OCI-LY3 (cell line): Measurements from ENCODE around the gene MPG.

ENCODE experiments used
- H2AFZ ChIP-seq: fragments of 200-600, 300-600 bp; shearing (Covaris generic); 2 replicates; pipeline ENCODE4 v1.6.0; 2014; ENCODE audit warnings: antibody characterized with exemption, low read depth, low read length
- H3K27ac ChIP-seq: fragments of 200-600, 300-600 bp; sonication (generic); 2 replicates; pipeline ENCODE4 v1.5.1; 2014; ENCODE audit warnings: mild to moderate bottlenecking, low read length, moderate library complexity, mixed read lengths
- H3K27me3 ChIP-seq: fragments of 200-600, 300-600 bp; sonication (generic); 2 replicates; pipeline ENCODE4 v1.6.1; 2014; ENCODE audit warnings: low read depth, low read length, mixed read lengths
- H3K36me3 ChIP-seq: fragments of 200-600, 300-600 bp; sonication (generic); replicated peaks from 2 replicates; pipeline ENCODE3; 2014; ENCODE audit warnings: low read depth, low read length, mixed read lengths
- H3K4me1 ChIP-seq: fragments of 300-600, 200-600 bp; sonication (generic); 2 replicates; pipeline ENCODE4 v1.6.1; 2014; ENCODE audit warnings: low read length, mixed read lengths
- H3K4me2 ChIP-seq: fragments of 200-600, 300-600 bp; sonication (generic); 2 replicates; pipeline ENCODE4 v1.6.1; 2014; ENCODE audit warnings: low read length, mixed read lengths
- H3K4me3 ChIP-seq: fragments of 300-600, 200-600 bp; sonication (generic); 2 replicates; pipeline ENCODE4 v1.5.1; 2014; ENCODE audit warnings: antibody characterized with exemption, mild to moderate bottlenecking, low read length, moderate library complexity
- H3K79me2 ChIP-seq: fragments of 300-600, 200-600 bp; shearing (Covaris generic); 2 replicates; pipeline ENCODE4 v1.6.1; 2014; ENCODE audit warnings: mild to moderate bottlenecking, low read length, mixed read lengths
- H3K9ac ChIP-seq: fragments of 300-600, 200-600 bp; shearing (Covaris generic); 2 replicates; pipeline ENCODE4 v1.6.0; 2014; ENCODE audit warnings: mild to moderate bottlenecking, low read length, moderate library complexity
- H3K9me3 ChIP-seq: fragments of 200-600, 300-600 bp; shearing (Covaris generic); 2 replicates; pipeline ENCODE4 v1.6.1; 2014; ENCODE audit warnings: low read length, mixed read lengths; ENCODE audit not compliant: insufficient read depth
- H4K20me1 ChIP-seq: fragments of 200-600, 300-600 bp; sonication (generic); 2 replicates; pipeline ENCODE4 v1.6.1; 2016; ENCODE audit warnings: low read length, mixed read lengths; ENCODE audit not compliant: insufficient read depth
- EZH2phosphoT487 ChIP-seq: fragments of 200-600 bp; shearing (Covaris generic); IDR thresholded peaks from 2 replicates; pipeline ENCODE4 v1.6.1; 2018; ENCODE audit warnings: antibody characterized with exemption, mixed run types, low read depth
- TF ChIP-seq, protein P1 (sequence below): fragments of 200-600, 300-600 bp; sonication (generic); IDR thresholded peaks from 2 replicates; pipeline ENCODE4 v1.5.1; 2014; ENCODE audit warnings: antibody characterized with exemption, low read length, low read depth

Gene MPG

DNA sequence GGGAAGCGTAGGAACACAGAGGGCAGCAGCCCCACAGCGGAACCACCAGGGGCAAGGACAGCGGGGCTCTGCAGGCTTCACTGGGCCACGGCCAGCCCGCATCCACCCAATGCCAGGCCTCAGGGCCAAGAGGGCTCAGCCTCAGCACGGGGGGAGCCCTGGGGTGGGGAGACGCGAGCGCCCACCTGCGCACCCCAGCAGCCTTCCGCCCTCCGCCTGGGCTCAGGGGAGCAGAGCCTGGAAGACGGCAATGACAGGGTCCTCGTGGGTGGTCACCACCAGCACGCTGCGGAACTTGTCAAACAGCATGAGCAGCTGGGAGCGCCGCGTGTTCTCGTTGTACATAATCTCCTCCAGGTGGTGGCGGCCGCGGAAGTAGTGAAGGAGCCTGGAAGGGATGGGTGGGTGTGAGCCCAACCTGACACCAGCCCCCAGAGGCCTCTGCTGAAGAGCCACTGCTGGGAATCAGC, 8.5 kb downstream of the MPG start:
- H3K9me3 ChIP-seq, result no peaks in the 10 kb centered on the region
- no peak overlapping the region for H3K4me3 ChIP-seq
- no peaks in the 10 kb centered on the region; the same call in none of the 2 replicates for H4K20me1 ChIP-seq
- no peak overlapping the region for H3K9ac ChIP-seq
- H3K27ac ChIP-seq, result no peak overlapping the region
- TF ChIP-seq EZH2phosphoT487, result no peak
- TF ChIP-seq, protein P1, sequence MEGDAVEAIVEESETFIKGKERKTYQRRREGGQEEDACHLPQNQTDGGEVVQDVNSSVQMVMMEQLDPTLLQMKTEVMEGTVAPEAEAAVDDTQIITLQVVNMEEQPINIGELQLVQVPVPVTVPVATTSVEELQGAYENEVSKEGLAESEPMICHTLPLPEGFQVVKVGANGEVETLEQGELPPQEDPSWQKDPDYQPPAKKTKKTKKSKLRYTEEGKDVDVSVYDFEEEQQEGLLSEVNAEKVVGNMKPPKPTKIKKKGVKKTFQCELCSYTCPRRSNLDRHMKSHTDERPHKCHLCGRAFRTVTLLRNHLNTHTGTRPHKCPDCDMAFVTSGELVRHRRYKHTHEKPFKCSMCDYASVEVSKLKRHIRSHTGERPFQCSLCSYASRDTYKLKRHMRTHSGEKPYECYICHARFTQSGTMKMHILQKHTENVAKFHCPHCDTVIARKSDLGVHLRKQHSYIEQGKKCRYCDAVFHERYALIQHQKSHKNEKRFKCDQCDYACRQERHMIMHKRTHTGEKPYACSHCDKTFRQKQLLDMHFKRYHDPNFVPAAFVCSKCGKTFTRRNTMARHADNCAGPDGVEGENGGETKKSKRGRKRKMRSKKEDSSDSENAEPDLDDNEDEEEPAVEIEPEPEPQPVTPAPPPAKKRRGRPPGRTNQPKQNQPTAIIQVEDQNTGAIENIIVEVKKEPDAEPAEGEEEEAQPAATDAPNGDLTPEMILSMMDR, result no peak
- no peak overlapping the region for H3K4me2 ChIP-seq
- H3K36me3 ChIP-seq, result peaks cover 70% of the 10 kb centered on the region
- H3K27me3 ChIP-seq, result no peaks in the 10 kb centered on the region
- H3K4me1 ChIP-seq, result peaks cover 24% of the 10 kb centered on the region
- H3K79me2 ChIP-seq, result peaks cover 4% of the 10 kb centered on the region; the same call in 1 of the 2 replicates
- H2AFZ ChIP-seq, result no peak overlapping the region

DNA sequence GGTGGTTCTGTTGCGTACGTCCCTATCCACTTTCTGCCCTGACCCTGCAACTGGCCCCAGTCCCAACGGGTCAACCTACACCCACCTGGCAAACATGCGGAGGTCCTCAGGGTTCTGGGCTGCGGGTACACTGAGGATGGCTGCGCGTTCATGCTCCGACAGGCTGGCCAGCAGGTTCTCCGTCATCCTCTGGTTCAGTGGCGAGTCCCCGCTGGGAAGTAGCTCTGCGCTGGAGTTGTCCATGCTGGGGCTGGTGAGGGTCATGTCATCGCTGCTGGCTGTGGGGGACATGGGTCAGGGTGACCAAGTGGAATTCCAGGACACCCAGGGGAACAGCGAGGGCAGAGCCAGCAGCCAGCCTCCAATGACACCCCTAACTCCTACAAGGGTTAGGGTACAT, 10.6 kb downstream of the MPG start:
- Histone ChIP-seq H3K27ac (no peak overlapping the region), H3K9me3 (no peaks in the 10 kb centered on the region), H3K4me3 (no peak overlapping the region), H3K27me3 (no peaks in the 10 kb centered on the region), H3K79me2 (peaks cover 4% of the 10 kb centered on the region; the same call in 1 of the 2 replicates), H2AFZ (no peak overlapping the region), H3K4me2 (no peak overlapping the region), H3K36me3 (peaks cover 62% of the 10 kb centered on the region), H3K9ac (no peak overlapping the region), H4K20me1 (no peaks in the 10 kb centered on the region; the same call in none of the 2 replicates), H3K4me1 (peaks cover 23% of the 10 kb centered on the region)
- no peak for TF ChIP-seq EZH2phosphoT487
- TF ChIP-seq, protein P1, result no peak

DNA sequence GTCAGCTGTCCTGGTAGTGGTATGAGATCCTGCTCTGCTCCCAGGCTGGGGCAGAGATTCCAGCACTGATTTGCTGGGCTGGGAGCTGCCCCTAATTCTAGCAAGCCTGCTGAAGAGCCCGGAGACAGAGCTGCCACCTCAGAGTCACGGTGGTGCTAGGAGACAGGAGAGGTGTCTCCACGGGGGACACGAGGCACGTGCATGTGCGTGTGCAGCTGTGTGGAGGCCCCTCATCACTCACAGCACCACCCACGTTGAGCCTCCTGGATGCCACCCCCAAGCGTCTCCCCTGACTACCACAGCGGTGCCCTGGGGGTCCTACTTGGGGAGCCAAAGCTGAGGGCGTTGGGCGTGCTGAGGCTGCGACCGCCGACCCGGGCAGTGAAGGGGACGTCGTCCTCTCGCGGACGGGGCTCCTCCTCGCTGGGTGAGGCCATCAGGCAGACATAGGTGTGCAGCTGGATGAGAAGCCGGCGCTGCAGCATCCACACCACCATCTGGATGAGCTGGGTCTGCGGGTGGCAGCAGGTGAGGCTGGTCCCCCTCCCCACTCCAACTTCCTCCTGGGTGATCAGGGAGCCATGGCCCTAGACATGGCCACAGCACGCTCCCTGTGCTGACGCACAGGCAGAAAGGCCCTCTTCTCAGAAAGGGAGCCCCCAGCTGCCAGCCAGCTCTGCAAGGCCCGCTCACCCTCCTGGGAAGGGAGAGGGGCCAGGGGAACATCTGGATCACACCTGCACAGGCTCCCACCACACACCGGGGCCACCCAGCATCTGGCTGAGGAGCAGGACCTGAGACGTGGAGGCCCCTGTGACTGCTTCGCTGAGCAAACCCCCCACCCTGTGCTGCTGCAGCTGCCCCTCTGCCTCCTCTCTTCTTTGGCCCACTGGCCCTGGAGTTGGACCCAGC, 11.6 kb downstream of the MPG start:
- Histone ChIP-seq H3K4me1 (peaks cover 13% of the 10 kb centered on the region), H3K79me2 (no peaks in the 10 kb centered on the region), H4K20me1 (no peaks in the 10 kb centered on the region; the same call in none of the 2 replicates), H3K27me3 (no peaks in the 10 kb centered on the region), H3K9me3 (no peaks in the 10 kb centered on the region), H3K4me3 (no peak overlapping the region), H2AFZ (no peak overlapping the region), H3K36me3 (peaks cover 54% of the 10 kb centered on the region), H3K4me2 (no peak overlapping the region), H3K9ac (no peak overlapping the region), H3K27ac (no peak overlapping the region)
- TF ChIP-seq, protein P1, result no peak
- no peak for TF ChIP-seq EZH2phosphoT487

DNA sequence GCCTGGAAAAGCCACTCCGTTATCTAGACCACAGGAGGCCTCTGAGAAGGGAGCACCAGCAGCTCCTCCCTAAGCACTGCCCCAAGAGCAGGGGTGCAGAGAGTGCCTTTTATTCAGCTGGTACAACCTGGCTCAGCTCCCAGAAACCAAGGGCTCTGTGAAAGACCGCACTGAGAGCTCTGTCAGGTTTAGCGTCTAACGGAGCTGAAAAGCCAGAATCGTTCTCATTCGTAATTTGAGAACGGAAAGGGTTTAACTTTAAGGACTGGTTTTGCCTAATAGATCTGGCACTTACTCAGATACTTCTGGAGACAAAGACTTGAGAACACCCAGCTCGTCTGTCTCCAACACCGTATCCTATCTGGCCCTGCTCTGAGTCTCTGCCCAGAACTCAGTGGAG, 13.5 kb downstream of the MPG start:
- Histone ChIP-seq H3K4me1 (no peaks in the 10 kb centered on the region), H3K9ac (no peak overlapping the region), H3K36me3 (peaks cover 47% of the 10 kb centered on the region), H3K79me2 (no peaks in the 10 kb centered on the region), H3K9me3 (no peaks in the 10 kb centered on the region), H3K4me3 (no peak overlapping the region), H3K4me2 (no peak overlapping the region), H3K27ac (no peak overlapping the region), H4K20me1 (no peaks in the 10 kb centered on the region; the same call in none of the 2 replicates), H2AFZ (no peak overlapping the region), H3K27me3 (no peaks in the 10 kb centered on the region)
- TF ChIP-seq EZH2phosphoT487, result no peak
- TF ChIP-seq, protein P1, result no peak
